Tibial artery (tissue), 4 donors: ENCODE data around the gene TFDP2.

ENCODE experiments used
- DNase-seq, 2 donors: peaks; one replicate each; pipeline ENCODE4 v3.0.0-alpha.2; 2019
- H3K27ac ChIP-seq, 2 donors: fragments of 200-600 bp; sonication (generic) in 1 of 2; 1 replicate in 1 of 2; 2 replicates in 1 of 2; pipeline ENCODE4 v1.5.1; 2018 to 2019; ENCODE audit warnings: mild to moderate bottlenecking in 1 of 2
- H3K27me3 ChIP-seq, 2 donors: fragments of 200-600 bp; sonication (generic) in 1 of 2; one replicate each; pipeline versions ENCODE4 v1.5.1 to v1.6.0; 2016 to 2019
- H3K36me3 ChIP-seq, 3 donors: fragments of 200-600 bp; sonication (generic) in 2 of 3; one replicate each; pipeline ENCODE4 v1.5.1; 2016 to 2019; ENCODE audit warnings: mild to moderate bottlenecking in 2 of 3
- H3K4me1 ChIP-seq, 4 donors: fragments of 200-600 bp; sonication (generic) in 2 of 4; 1 replicate in 3 of 4; 2 replicates in 1 of 4; pipeline ENCODE4 v1.5.1; 2016 to 2019
- H3K4me3 ChIP-seq, 2 donors: fragments of 200-600 bp; sonication (generic) in 1 of 2; 1 replicate in 1 of 2; 2 replicates in 1 of 2; pipeline ENCODE4 v1.5.1; 2018 to 2019; ENCODE audit warnings: mild to moderate bottlenecking in 2 of 2
- H3K9me3 ChIP-seq, 3 donors: fragments of 200-600 bp; sonication (generic) in 1 of 3; one replicate each; pipeline ENCODE4 v1.5.1; 2016 to 2019
- CTCF ChIP-seq, 2 experiments: fragments of 200-600 bp in 1 of 2; fragments of 450-650 bp in 1 of 2; IDR thresholded peaks; one replicate each; pipeline ENCODE4 v1.5.1; 2017 to 2019; ENCODE audit warnings: antibody characterized with exemption in 2 of 2, mild to moderate bottlenecking in 1 of 2, moderate library complexity in 1 of 2
- intact Hi-C: fragments of 100-400 bp; cut with DNase I; formaldehyde crosslinking; loops from one replicate; pipeline ENCODE4 v1.15.0; 2023; ENCODE audit warnings: low total_unique reads

The TFDP2 gene

GRCh38 chr3:141955175-141955574, 194.2 kb downstream of the TFDP2 start:
- no peak for DNase-seq
- Histone ChIP-seq H3K9me3 (no peaks in the 10 kb centered on the region), H3K27ac (no peak overlapping the region), H3K36me3 (peaks cover 19 to 38% (median 36%) of the 10 kb centered on the region in 3 donors), H3K27me3 (no peaks in the 10 kb centered on the region), H3K4me3 (no peak overlapping the region), H3K4me1 (peaks cover 0 to 12% (median 4%) of the 10 kb centered on the region in 4 donors)
- intact Hi-C loops = no loop called here
- no peak for TF ChIP-seq CTCF (IDR thresholded peaks at IDR 0.05)

GRCh38 chr3:141952611-141953010, 196.7 kb downstream of the TFDP2 start:
- Histone ChIP-seq H3K4me1 (no peaks in the 10 kb centered on the region), H3K4me3 (no peak overlapping the region), H3K27me3 (no peaks in the 10 kb centered on the region), H3K36me3 (peaks cover 21 to 23% (median 22%) of the 10 kb centered on the region in 3 donors), H3K9me3 (no peaks in the 10 kb centered on the region), H3K27ac (no peak overlapping the region)
- intact Hi-C loops = no loop called here
- no peak for TF ChIP-seq CTCF (IDR thresholded peaks at IDR 0.05)
- no peak for DNase-seq

- Histone ChIP-seq H3K36me3 (peaks cover 13 to 22% (median 14%) of the 10 kb centered on the region in 3 donors), H3K4me1 (no peaks in the 10 kb centered on the region), H3K27me3 (no peaks in the 10 kb centered on the region), H3K27ac (no peak overlapping the region), H3K9me3 (no peaks in the 10 kb centered on the region), H3K4me3 (no peak overlapping the region)
- no peak for TF ChIP-seq CTCF (IDR thresholded peaks at IDR 0.05)
- no peak for DNase-seq
- intact Hi-C loops = no loop called here
Measured at GRCh38 chr3:141950572-141951493, 198.5 kb downstream of the TFDP2 start.

GRCh38 chr3:141949972-141950371, 199.4 kb downstream of the TFDP2 start:
- no peak overlapping the region for H3K27ac ChIP-seq
- intact Hi-C loops = no loop called here
- TF ChIP-seq CTCF (IDR thresholded peaks at IDR 0.05) = no peak

GRCh38 chr3:141949399-141949798, 199.9 kb downstream of the TFDP2 start:
- H3K4me3 ChIP-seq = no peak overlapping the region
- no peak for TF ChIP-seq CTCF (IDR thresholded peaks at IDR 0.05)
- no peaks in the 10 kb centered on the region for H3K9me3 ChIP-seq
- H3K4me1 ChIP-seq = no peaks in the 10 kb centered on the region
- H3K27ac ChIP-seq = no peak overlapping the region
- intact Hi-C loops = no loop called here
- H3K36me3 ChIP-seq = peaks cover 13 to 22% (median 14%) of the 10 kb centered on the region in 3 donors
- DNase-seq = no peak
- no peaks in the 10 kb centered on the region for H3K27me3 ChIP-seq

More at GRCh38 chr3:141949972-141950371, 199.4 kb downstream of the TFDP2 start:
- Histone ChIP-seq H3K9me3 (no peaks in the 10 kb centered on the region), H3K27me3 (no peaks in the 10 kb centered on the region), H3K4me1 (no peaks in the 10 kb centered on the region), H3K36me3 (peaks cover 13 to 22% (median 14%) of the 10 kb centered on the region in 3 donors), H3K4me3 (no peak overlapping the region)
- DNase-seq = no peak
